SK-N-SH (cell line): Measurements from ENCODE around the gene KRT80. TPM values are rescaled to one million over a fixed set of nuclear protein-coding genes. Genes with fewer than 3 reads are reported as not detected.

Experiments
- CTCF ChIA-PET: fragments of 300-600, 350-600 bp; formaldehyde crosslinking; extraction: SDS; loops from one replicate; lab custom pipeline; 2021; lab: Yijun Ruan, JAX
- POLR2A ChIA-PET: fragments of 350-600 bp; sonication (Branson Sonifier 250); formaldehyde crosslinking; extraction: SDS; loops from one replicate; lab custom pipeline; 2020; ENCODE audit warnings: antibody characterized with exemption, inconsistent platforms; lab: Yijun Ruan, JAX
- DNase-seq: peaks from one replicate; pipeline ENCODE4 v3.0.0; 2012
- H2AFZ ChIP-seq: fragments of 200-600 bp; sonication (generic); 2 replicates; pipeline ENCODE4 v1.8.1; 2016; ENCODE audit warnings: antibody characterized with exemption, mild to moderate bottlenecking, low read depth
- H3F3A ChIP-seq: fragments of 200-600 bp; sonication (generic); replicated peaks from 2 replicates; pipeline ENCODE3; 2016; ENCODE audit warnings: antibody characterized with exemption, mild to moderate bottlenecking; ENCODE audit not compliant: insufficient read depth
- H3K27ac ChIP-seq, 2 experiments: fragments of 200-500 bp in 1 of 2; fragments of 200-600 bp in 1 of 2; sonication (Bioruptor generic) in 1 of 2; sonication (generic), shearing (Covaris generic) in 1 of 2; 2 replicates each; pipeline versions ENCODE4 v1.5.1 to v1.6.1; 2014 to 2016; ENCODE audit warnings: low read depth in 2 of 2, inconsistent platforms in 1 of 2, low read length in 1 of 2, mild to moderate bottlenecking in 1 of 2, mixed read lengths in 1 of 2
- H3K27me3 ChIP-seq: fragments of 200-600 bp; sonication (generic), shearing (Covaris generic); 2 replicates; pipeline ENCODE4 v1.6.1; 2016; ENCODE audit warnings: mixed run types; ENCODE audit not compliant: insufficient read depth
- H3K36me3 ChIP-seq, 2 experiments: fragments of 200-500 bp in 1 of 2; fragments of 200-600 bp in 1 of 2; sonication (Bioruptor generic) in 1 of 2; sonication (generic) in 1 of 2; replicated peaks in 1 of 2; 2 replicates each; pipeline versions ENCODE3 to v1.5.1; 2014 to 2016; ENCODE audit warnings: low read length in 1 of 2, mild to moderate bottlenecking in 1 of 2; ENCODE audit not compliant: insufficient read depth in 2 of 2, control insufficient read depth in 1 of 2
- H3K4me1 ChIP-seq, 2 experiments: fragments of 200-500 bp in 1 of 2; fragments of 200-600 bp in 1 of 2; sonication (Bioruptor generic) in 1 of 2; sonication (generic), shearing (Covaris generic) in 1 of 2; 2 replicates each; pipeline versions ENCODE4 v1.5.1 to v1.6.1; 2014 to 2016; ENCODE audit warnings: low read depth in 1 of 2, low read length in 1 of 2, mixed run types in 1 of 2; ENCODE audit not compliant: insufficient read depth in 2 of 2, control insufficient read depth in 1 of 2
- H3K4me2 ChIP-seq: fragments of 200-600 bp; sonication (generic), shearing (Covaris generic); 2 replicates; pipeline ENCODE4 v1.6.1; 2017; ENCODE audit warnings: mixed run types
- H3K4me3 ChIP-seq, 2 experiments: fragments of 200-500 bp in 1 of 2; fragments of 200-600 bp in 1 of 2; sonication (Bioruptor generic) in 1 of 2; sonication (generic), shearing (Covaris generic) in 1 of 2; 2 replicates each; pipeline versions ENCODE4 v1.5.1 to v1.8.1; 2014 to 2016; ENCODE audit warnings: low read depth in 2 of 2, inconsistent platforms in 1 of 2, low read length in 1 of 2, mild to moderate bottlenecking in 1 of 2, mixed read lengths in 1 of 2, moderate library complexity in 1 of 2
- H3K79me2 ChIP-seq: fragments of 200-600 bp; sonication (generic); 2 replicates; pipeline ENCODE4 v1.8.1; 2017; ENCODE audit warnings: mild to moderate bottlenecking; ENCODE audit not compliant: insufficient read depth
- H3K9ac ChIP-seq: fragments of 200-600 bp; sonication (generic); 2 replicates; pipeline ENCODE4 v1.6.1; 2017; ENCODE audit warnings: mixed run types
- H3K9me2 ChIP-seq: fragments of 200-600 bp; sonication (generic); 2 replicates; pipeline ENCODE4 v1.6.1; 2017; ENCODE audit warnings: mixed run types
- H3K9me3 ChIP-seq: fragments of 200-600 bp; sonication (generic); 2 replicates; pipeline ENCODE4 v1.6.1; 2017; ENCODE audit warnings: mixed run types, mild to moderate bottlenecking, moderate library complexity
- H4K20me1 ChIP-seq: fragments of 200-600 bp; sonication (generic); 2 replicates; pipeline ENCODE4 v1.6.1; 2017; ENCODE audit warnings: mild to moderate bottlenecking, mixed run types; ENCODE audit not compliant: insufficient read depth
- CHD2 ChIP-seq: fragments of 150-350 bp; IDR thresholded peaks from 2 replicates; pipeline ENCODE4 v1.6.1; 2018; ENCODE audit warnings: low read length; ENCODE audit not compliant: partially characterized antibody
- FOSL2 ChIP-seq: IDR thresholded peaks from 2 replicates; pipeline ENCODE4 v1.4.0; 2012; ENCODE audit warnings: low read depth, mild to moderate bottlenecking, moderate library complexity, borderline replicate concordance
- FOXJ3 ChIP-seq: sonication (generic); formaldehyde crosslinking; IDR thresholded peaks from 2 replicates; pipeline ENCODE4 v1.5.1; 2020; ENCODE audit warnings: mild to moderate bottlenecking, missing genetic modification reagents
- MXI1 ChIP-seq: IDR thresholded peaks from 2 replicates; pipeline ENCODE4 v1.6.1; 2012; ENCODE audit warnings: mild to moderate bottlenecking, low read depth, low read length, improper control_type of control experiment
- POLR2AphosphoS5 ChIP-seq: IDR thresholded peaks from 2 replicates; pipeline ENCODE4 v1.6.1; 2012; ENCODE audit warnings: low read depth, low read length
- RXRA ChIP-seq: IDR thresholded peaks from 2 replicates; pipeline ENCODE4 v1.4.0; 2012; ENCODE audit warnings: low read depth, mild to moderate bottlenecking, borderline replicate concordance
- SIN3A ChIP-seq: IDR thresholded peaks from 2 replicates; pipeline ENCODE4 v1.6.1; 2012; ENCODE audit warnings: low read depth, mild to moderate bottlenecking, low read length, moderate library complexity, borderline replicate concordance
- TCF12 ChIP-seq: IDR thresholded peaks from 2 replicates; pipeline ENCODE4 v1.4.0; 2012
- YY1 ChIP-seq: IDR thresholded peaks from 2 replicates; pipeline ENCODE4 v1.4.0; 2012; ENCODE audit warnings: low read depth, mild to moderate bottlenecking
- WGBS: methylation state at CpG from one replicate; pipeline ENCODE4 v1.1.6; 2017; ENCODE audit warnings: low lambda C conversion rate; 5-methylcytosine and 5-hydroxymethylcytosine counted together
- polyA plus RNA-seq, 3 experiments: library from polyadenylated mRNA; depleted of rRNA; stranded (reverse); fragments of >200 nt; gene quantifications; 2 replicates each; pipeline ENCODE4 v1.2.3, GENCODE V29; 2012
- TF ChIP-seq, protein P1 (sequence below): IDR thresholded peaks from 2 replicates; pipeline ENCODE4 v1.4.0; 2012; ENCODE audit warnings: low read depth
- TF ChIP-seq, protein P2 (sequence below): IDR thresholded peaks from 2 replicates; pipeline ENCODE4 v1.4.0; 2012; ENCODE audit warnings: low read depth, borderline replicate concordance
- TF ChIP-seq, protein P3 (sequence below): fragments of 150-350 bp; IDR thresholded peaks from 2 replicates; pipeline ENCODE4 v1.6.1; 2017; ENCODE audit warnings: antibody characterized with exemption, low read length, low read depth, borderline replicate concordance
- TF ChIP-seq, protein P4 (sequence below): IDR thresholded peaks from 2 replicates; pipeline ENCODE4 v1.4.0; 2012; ENCODE audit warnings: low read depth, borderline replicate concordance
- TF ChIP-seq, protein P5 (sequence below): IDR thresholded peaks from 2 replicates; pipeline ENCODE4; 2012

Gene KRT80
- polyA plus RNA-seq, 1 of the 3 experiments (the other 2 are of a cell fraction), result 14.9 TPM

DNA sequence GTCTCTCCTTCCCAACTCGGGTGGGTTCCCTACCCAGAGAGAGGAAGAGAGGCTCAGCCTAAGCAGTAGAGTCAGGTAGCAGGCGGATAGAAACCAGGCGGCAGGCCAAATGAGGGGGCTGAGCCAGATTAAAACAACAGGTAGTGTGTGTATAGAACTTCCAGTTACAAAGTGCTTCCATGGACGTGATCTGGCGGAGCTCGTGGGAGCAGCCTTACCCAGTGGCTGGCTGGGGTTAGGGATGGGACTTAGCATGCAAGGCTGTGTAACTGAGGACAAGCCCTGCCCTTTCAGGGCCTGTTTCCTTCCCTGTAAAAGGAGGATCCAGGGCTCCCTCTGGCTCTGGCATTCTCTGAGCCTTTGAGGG lies 8.3 kb downstream of the KRT80 start:
- no peak for DNase-seq

More for the DNA sequence above, 8.3 kb downstream of the KRT80 start:
- peaks cover 54 to 86% of the 10 kb centered on the region in 2 experiments for H3K4me1 ChIP-seq
- H3K4me2 ChIP-seq, result peak overlapping the region; percentile 56
- no peak overlapping the region for H2AFZ ChIP-seq
- CTCF ChIA-PET, result interaction anchor here (0.6 to 5.1 kb wide), 7 partner anchors 8 to 143 kb away, joined by 3 to 17 read pairs (median 4); no protein-coding TSS in a partner anchor
- H4K20me1 ChIP-seq, result no peaks in the 10 kb centered on the region
- H3K27ac ChIP-seq, result peak overlapping the region; percentile 87 to 92
- peaks cover 4 to 9% of the 10 kb centered on the region in 2 experiments for H3K36me3 ChIP-seq
- no peaks in the 10 kb centered on the region for H3K9me2 ChIP-seq
- peak overlapping the region; percentile 27; the same call in 1 of the 2 replicates for H3K9ac ChIP-seq
- H3K27me3 ChIP-seq, result no peaks in the 10 kb centered on the region
- no peaks in the 10 kb centered on the region for H3K9me3 ChIP-seq
- 71% methylated on average over 6 of the region's 6 CpGs for WGBS
- no peak overlapping the region for H3K4me3 ChIP-seq
- POLR2A ChIA-PET, result interaction anchor here (4.4 kb wide), 1 partner anchor 18 kb away, joined by 53 read pairs; no protein-coding TSS in a partner anchor
- H3K79me2 ChIP-seq, result peaks cover 32% of the 10 kb centered on the region; the same call in 1 of the 2 replicates
- H3F3A ChIP-seq, result peaks cover 11% of the 10 kb centered on the region
- TF ChIP-seq, protein P1, sequence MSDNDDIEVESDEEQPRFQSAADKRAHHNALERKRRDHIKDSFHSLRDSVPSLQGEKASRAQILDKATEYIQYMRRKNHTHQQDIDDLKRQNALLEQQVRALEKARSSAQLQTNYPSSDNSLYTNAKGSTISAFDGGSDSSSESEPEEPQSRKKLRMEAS, result no peak
- TF ChIP-seq, protein P2, sequence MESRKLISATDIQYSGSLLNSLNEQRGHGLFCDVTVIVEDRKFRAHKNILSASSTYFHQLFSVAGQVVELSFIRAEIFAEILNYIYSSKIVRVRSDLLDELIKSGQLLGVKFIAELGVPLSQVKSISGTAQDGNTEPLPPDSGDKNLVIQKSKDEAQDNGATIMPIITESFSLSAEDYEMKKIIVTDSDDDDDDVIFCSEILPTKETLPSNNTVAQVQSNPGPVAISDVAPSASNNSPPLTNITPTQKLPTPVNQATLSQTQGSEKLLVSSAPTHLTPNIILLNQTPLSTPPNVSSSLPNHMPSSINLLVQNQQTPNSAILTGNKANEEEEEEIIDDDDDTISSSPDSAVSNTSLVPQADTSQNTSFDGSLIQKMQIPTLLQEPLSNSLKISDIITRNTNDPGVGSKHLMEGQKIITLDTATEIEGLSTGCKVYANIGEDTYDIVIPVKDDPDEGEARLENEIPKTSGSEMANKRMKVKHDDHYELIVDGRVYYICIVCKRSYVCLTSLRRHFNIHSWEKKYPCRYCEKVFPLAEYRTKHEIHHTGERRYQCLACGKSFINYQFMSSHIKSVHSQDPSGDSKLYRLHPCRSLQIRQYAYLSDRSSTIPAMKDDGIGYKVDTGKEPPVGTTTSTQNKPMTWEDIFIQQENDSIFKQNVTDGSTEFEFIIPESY, result no peak
- TF ChIP-seq, protein P3, sequence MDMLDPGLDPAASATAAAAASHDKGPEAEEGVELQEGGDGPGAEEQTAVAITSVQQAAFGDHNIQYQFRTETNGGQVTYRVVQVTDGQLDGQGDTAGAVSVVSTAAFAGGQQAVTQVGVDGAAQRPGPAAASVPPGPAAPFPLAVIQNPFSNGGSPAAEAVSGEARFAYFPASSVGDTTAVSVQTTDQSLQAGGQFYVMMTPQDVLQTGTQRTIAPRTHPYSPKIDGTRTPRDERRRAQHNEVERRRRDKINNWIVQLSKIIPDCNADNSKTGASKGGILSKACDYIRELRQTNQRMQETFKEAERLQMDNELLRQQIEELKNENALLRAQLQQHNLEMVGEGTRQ, result no peak
- TF ChIP-seq FOXJ3 (CRISPR knock-in tag) (no peak), FOSL2 (no peak), YY1 (no peak), TCF12 (no peak), SIN3A (no peak), RXRA (no peak), CHD2 (no peak), POLR2AphosphoS5 (no peak), MXI1 (no peak)
- TF ChIP-seq, protein P4, sequence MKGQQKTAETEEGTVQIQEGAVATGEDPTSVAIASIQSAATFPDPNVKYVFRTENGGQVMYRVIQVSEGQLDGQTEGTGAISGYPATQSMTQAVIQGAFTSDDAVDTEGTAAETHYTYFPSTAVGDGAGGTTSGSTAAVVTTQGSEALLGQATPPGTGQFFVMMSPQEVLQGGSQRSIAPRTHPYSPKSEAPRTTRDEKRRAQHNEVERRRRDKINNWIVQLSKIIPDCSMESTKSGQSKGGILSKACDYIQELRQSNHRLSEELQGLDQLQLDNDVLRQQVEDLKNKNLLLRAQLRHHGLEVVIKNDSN, result no peak
- TF ChIP-seq, protein P5, sequence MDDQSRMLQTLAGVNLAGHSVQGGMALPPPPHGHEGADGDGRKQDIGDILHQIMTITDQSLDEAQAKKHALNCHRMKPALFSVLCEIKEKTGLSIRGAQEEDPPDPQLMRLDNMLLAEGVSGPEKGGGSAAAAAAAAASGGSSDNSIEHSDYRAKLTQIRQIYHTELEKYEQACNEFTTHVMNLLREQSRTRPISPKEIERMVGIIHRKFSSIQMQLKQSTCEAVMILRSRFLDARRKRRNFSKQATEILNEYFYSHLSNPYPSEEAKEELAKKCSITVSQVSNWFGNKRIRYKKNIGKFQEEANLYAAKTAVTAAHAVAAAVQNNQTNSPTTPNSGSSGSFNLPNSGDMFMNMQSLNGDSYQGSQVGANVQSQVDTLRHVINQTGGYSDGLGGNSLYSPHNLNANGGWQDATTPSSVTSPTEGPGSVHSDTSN, result no peak
